Activated CD8-positive, alpha-beta T cell treated with anti-CD3 and anti-CD28 coated beads for 36 hours (primary cell): Measurements from ENCODE around the gene USP13. TPM values are rescaled to one million over a fixed set of nuclear protein-coding genes. Genes with fewer than 3 reads are reported as not detected.

ENCODE experiments used
- ATAC-seq: fragments of 200-7000 bp; cut with Tn5 transposase; one replicate; pipeline ENCODE4 v1.10.0; 2021; ENCODE audit warnings: mild to moderate bottlenecking, moderate library complexity
- CTCF ChIA-PET: fragments of 350-600 bp; sonication (Branson Sonifier 250); formaldehyde crosslinking; loops from one replicate; lab custom pipeline; 2021; ENCODE audit warnings: antibody characterized with exemption; lab: Charles Lee
- POLR2A ChIA-PET: fragments of 350-600 bp; sonication (Branson Sonifier 250); formaldehyde crosslinking; loops from one replicate; lab custom pipeline; 2021; ENCODE audit warnings: antibody characterized with exemption; lab: Charles Lee
- DNase-seq: peaks from one replicate; pipeline ENCODE4 v3.0.0-alpha.2; 2020
- H3K27ac Mint-ChIP-seq: one replicate; pipeline ENCODE4 v1.8.0; 2021; ENCODE audit warnings: mild to moderate bottlenecking, mixed read lengths
- H3K27me3 Mint-ChIP-seq: one replicate; pipeline ENCODE4 v1.8.0; 2021; ENCODE audit warnings: mixed read lengths
- H3K36me3 Mint-ChIP-seq: one replicate; pipeline ENCODE4 v1.8.0; 2021; ENCODE audit warnings: low read depth, mixed read lengths
- H3K4me1 Mint-ChIP-seq: one replicate; pipeline ENCODE4 v1.8.0; 2021; ENCODE audit warnings: low read depth, mixed read lengths
- H3K4me3 Mint-ChIP-seq: one replicate; pipeline ENCODE4 v1.8.0; 2021; ENCODE audit warnings: mild to moderate bottlenecking, moderate library complexity, mixed read lengths
- H3K9me3 Mint-ChIP-seq: one replicate; pipeline ENCODE4 v1.8.0; 2021; ENCODE audit warnings: mixed read lengths
- intact Hi-C: fragments of 100-400 bp; cut with micrococcal nuclease; formaldehyde crosslinking; loops from one replicate; pipeline ENCODE4 v1.10.0; 2022
- total RNA-seq, 2 experiments: library from RNA; stranded (reverse); gene quantifications; one replicate each; pipeline ENCODE4 v1.2.3, GENCODE V29; 2021
- TF ChIP-seq, protein P1 (sequence below): fragments of 200-600 bp; IDR thresholded peaks from one replicate; pipeline ENCODE4 v1.8.0; 2022; ENCODE audit warnings: antibody characterized with exemption, mild to moderate bottlenecking

USP13 gene
- total RNA-seq, 2 experiments from 2014 or later, result 9.6 to 11.7 TPM

DNA sequence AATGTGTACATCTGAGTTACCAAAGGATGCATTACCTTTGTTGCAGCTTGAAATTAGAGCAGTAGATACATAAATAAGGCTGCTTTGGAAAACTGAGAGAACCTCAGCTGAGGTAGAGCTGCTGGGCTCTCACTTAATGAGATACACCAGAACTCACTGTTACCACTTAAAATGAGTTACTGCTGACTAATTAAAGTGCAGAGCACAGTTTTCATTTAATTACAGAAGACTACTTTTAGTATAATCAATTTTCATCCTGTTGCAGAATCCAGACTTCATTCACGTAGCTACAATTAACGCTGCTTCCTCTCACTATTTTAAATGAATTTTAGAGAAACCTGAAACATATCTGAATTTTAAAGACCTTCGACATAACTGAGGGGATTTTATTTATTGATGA is 169.5 kb downstream of the USP13 start:
- ChIA-PET CTCF (interaction anchor here (1.1 kb wide), 1 partner anchor 11 kb away, joined by 3 read pairs; no protein-coding TSS in a partner anchor), POLR2A (no interaction called here)
- H3K36me3 Mint-ChIP-seq, result no peaks in the 10 kb centered on the region
- H3K4me3 Mint-ChIP-seq, result no peak overlapping the region
- H3K27ac Mint-ChIP-seq, result no peak overlapping the region
- DNase-seq (no peak), ATAC-seq (no peak)
- TF ChIP-seq, protein P1, sequence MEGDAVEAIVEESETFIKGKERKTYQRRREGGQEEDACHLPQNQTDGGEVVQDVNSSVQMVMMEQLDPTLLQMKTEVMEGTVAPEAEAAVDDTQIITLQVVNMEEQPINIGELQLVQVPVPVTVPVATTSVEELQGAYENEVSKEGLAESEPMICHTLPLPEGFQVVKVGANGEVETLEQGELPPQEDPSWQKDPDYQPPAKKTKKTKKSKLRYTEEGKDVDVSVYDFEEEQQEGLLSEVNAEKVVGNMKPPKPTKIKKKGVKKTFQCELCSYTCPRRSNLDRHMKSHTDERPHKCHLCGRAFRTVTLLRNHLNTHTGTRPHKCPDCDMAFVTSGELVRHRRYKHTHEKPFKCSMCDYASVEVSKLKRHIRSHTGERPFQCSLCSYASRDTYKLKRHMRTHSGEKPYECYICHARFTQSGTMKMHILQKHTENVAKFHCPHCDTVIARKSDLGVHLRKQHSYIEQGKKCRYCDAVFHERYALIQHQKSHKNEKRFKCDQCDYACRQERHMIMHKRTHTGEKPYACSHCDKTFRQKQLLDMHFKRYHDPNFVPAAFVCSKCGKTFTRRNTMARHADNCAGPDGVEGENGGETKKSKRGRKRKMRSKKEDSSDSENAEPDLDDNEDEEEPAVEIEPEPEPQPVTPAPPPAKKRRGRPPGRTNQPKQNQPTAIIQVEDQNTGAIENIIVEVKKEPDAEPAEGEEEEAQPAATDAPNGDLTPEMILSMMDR, result no peak
- H3K9me3 Mint-ChIP-seq, result no peaks in the 10 kb centered on the region
- H3K4me1 Mint-ChIP-seq, result no peaks in the 10 kb centered on the region
- H3K27me3 Mint-ChIP-seq, result peaks cover 6% of the 10 kb centered on the region
- intact Hi-C loops, result no loop called here

DNA sequence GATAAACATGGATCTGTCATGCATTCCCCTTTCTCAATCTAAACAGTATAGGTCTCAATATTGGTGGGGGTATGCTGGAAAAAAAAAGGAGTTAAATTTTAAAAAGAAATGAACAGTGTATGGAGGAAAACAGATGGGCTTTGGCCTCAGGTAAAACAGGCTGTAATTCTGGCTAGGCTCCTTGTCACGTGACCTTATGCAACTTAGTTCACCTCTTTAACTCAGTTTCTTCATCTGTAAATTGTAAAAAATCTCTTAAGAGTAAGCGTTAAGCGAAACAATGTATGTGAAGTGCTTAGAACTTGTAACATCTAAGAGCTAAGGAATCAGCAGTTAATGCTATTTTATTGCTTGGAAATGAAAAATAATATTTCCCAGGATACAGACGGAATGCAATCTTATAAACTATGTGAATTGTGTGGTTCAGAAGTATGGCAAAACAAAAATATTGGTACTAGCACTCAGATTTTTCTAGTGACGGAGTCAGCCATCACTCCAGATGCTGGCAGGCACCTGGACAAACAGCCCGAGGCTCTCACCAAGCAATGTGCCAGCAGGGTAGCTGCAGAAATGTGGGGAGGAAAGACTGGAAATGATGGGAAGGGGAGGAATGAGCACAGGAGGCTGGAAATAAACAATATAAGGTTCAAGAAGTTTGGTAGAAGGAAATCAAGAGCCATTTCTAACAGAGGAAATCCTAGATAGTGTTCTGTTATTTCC is 172.8 kb downstream of the USP13 start:
- no peak overlapping the region for H3K27ac Mint-ChIP-seq
- DNase-seq (no peak), ATAC-seq (no peak)
- H3K27me3 Mint-ChIP-seq, result peaks cover 2% of the 10 kb centered on the region
- intact Hi-C loops, result no loop called here
- TF ChIP-seq, protein P1, result no peak
- no peaks in the 10 kb centered on the region for H3K4me1 Mint-ChIP-seq
- ChIA-PET CTCF (no interaction called here), POLR2A (no interaction called here)
- no peak overlapping the region for H3K4me3 Mint-ChIP-seq
- no peaks in the 10 kb centered on the region for H3K36me3 Mint-ChIP-seq
- H3K9me3 Mint-ChIP-seq, result no peaks in the 10 kb centered on the region

DNA sequence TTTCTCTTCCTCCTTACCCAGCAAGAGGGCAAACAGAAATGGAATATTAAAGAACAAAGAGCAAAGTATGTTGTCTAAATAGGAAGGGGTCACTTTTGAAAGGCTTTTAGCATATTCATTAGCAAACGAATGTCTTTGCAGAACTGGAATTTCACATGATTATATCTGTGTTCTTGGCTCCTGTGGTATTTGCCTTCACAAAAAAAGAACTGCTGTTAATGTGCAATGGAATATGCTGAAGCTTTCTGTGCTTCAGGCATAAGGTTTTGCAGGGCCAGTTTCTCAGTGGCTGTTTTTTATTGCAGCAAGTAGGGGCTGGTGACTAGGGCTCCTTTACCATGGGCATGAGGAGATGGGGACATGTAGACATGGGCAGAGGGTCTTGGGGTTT is 173.4 kb downstream of the USP13 start:
- POLR2A ChIA-PET, result no interaction called here
- Mint-ChIP-seq H3K27ac (no peak overlapping the region), H3K4me1 (no peaks in the 10 kb centered on the region), H3K4me3 (no peak overlapping the region), H3K36me3 (no peaks in the 10 kb centered on the region), H3K27me3 (peaks cover 2% of the 10 kb centered on the region), H3K9me3 (no peaks in the 10 kb centered on the region)
- no peak for DNase-seq
- TF ChIP-seq, protein P1, result no peak
- CTCF ChIA-PET, result no interaction called here
- ATAC-seq, result no peak
- intact Hi-C loops, result no loop called here

DNA sequence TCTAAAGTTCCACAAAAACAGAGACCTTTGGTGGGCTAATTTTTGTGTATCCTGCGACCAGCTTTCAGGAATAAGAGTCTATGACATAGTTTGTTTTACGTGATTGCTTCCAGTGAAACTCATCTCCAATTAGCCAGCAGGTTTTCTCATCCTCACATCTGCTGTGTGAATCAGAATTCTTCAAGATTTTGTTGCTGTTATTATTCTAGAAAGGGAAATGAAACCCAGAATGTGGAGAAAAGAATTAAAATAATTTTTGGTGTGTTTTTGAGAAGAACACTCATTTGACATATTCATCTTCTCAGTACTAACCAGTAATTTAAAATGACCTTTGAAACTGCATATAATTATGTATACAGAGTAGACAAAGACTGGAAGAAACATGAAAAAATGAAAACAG is 175.9 kb downstream of the USP13 start:
- TF ChIP-seq, protein P1, result no peak
- ATAC-seq (no peak), DNase-seq (no peak)
- CTCF ChIA-PET, result no interaction called here
- H3K36me3 Mint-ChIP-seq, result no peaks in the 10 kb centered on the region
- H3K27ac Mint-ChIP-seq, result no peak overlapping the region
- no peaks in the 10 kb centered on the region for H3K9me3 Mint-ChIP-seq
- intact Hi-C loops, result no loop called here
- H3K27me3 Mint-ChIP-seq, result peaks cover 2% of the 10 kb centered on the region
- no peak overlapping the region for H3K4me3 Mint-ChIP-seq
- H3K4me1 Mint-ChIP-seq, result no peaks in the 10 kb centered on the region
- POLR2A ChIA-PET, result no interaction called here

DNA sequence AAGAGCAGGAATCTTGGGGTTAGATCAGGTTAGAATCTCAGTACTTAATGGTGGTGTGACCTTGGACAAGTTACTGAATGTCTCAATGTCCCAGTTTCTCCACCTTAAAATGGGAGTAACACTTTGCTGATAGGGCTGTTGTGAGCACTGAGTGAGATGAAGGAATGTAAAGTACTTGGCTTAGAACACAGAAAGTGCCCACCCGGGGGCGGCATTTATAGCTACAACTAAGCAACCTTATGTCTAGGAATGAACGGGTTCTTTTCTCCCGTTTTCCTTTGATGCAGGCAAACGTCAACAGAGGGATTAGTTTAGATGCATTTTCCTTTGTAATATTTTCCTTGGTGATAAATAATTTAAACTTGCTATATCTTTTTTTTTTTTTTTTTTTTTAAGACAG is 176.6 kb downstream of the USP13 start:
- ATAC-seq, result no peak
- Mint-ChIP-seq H3K9me3 (no peaks in the 10 kb centered on the region), H3K27me3 (peaks cover 2% of the 10 kb centered on the region), H3K4me3 (no peak overlapping the region), H3K27ac (no peak overlapping the region), H3K36me3 (no peaks in the 10 kb centered on the region), H3K4me1 (no peaks in the 10 kb centered on the region)
- CTCF ChIA-PET, result no interaction called here
- POLR2A ChIA-PET, result no interaction called here
- TF ChIP-seq, protein P1, result no peak
- DNase-seq, result no peak
- intact Hi-C loops, result no loop called here
